ENCODE data around the gene UBB.

- TF ChIP-seq POLR2A (IDR thresholded peaks at IDR 0.05) = no peak
- TF ChIP-seq CTCF (IDR thresholded peaks at IDR 0.05) = no peak
- no peak for TF ChIP-seq POLR2AphosphoS5 (IDR thresholded peaks at IDR 0.05; ENCODE audit: insufficient read depth in 1 of 2, low read depth in 1 of 2)
Observed at GRCh38 chr17:16371742-16372141, 9.1 kb upstream of the UBB start.

All from vagina (tissue), 2 donors.